Activated T-cell treated with anti-CD3 and anti-CD28 coated beads, Interleukin-2, amount 50 U/mL, for 48 hours (primary cell): ENCODE data around the gene RHOU.
A peak's percentile ranks its signal among the peaks of the same experiment; 100 is the strongest.
"Not testable (repeated sequence)": the region's sequence is repeated elsewhere in the genome, so short reads cannot be mapped to it uniquely, and the experiment has no call there.

ENCODE experiments used
- DNase-seq, 2 experiments: peaks; one replicate each; pipeline ENCODE4 v3.0.0-alpha.2; 2020

Gene RHOU

GRCh38 chr1:228734881-228735801, at the start of gene RHOU:
RHOU (plus strand) TSS chr1:228735479; CDS start chr1:228735743, 264 bp downstream.
- DNase-seq, result peak; percentile 72 to 80

- DNase-seq, result no peak
Observed at GRCh38 chr1:228687587-228687986, 47.7 kb upstream of the RHOU start.

GRCh38 chr1:228689255-228689654, 46.0 kb upstream of the RHOU start:
- no peak for DNase-seq

GRCh38 chr1:228691211-228691610, 44.1 kb upstream of the RHOU start:
- no peak for DNase-seq

- DNase-seq, result no peak
Observed at GRCh38 chr1:228691926-228692325, 43.4 kb upstream of the RHOU start.

- DNase-seq, result not testable (repeated sequence)
Observed at GRCh38 chr1:228694447-228694846, 40.8 kb upstream of the RHOU start.

GRCh38 chr1:228695015-228695955, 40.0 kb upstream of the RHOU start:
- DNase-seq, result peak in 1 of 2 experiments; percentile 24

- DNase-seq, result no peak
Observed at GRCh38 chr1:228697207-228698016, 37.9 kb upstream of the RHOU start.

- no peak for DNase-seq
Observed at GRCh38 chr1:228698017-228698329, 37.3 kb upstream of the RHOU start.

GRCh38 chr1:228702433-228702832, 32.8 kb upstream of the RHOU start:
- no peak for DNase-seq

GRCh38 chr1:228706305-228706704, 29.0 kb upstream of the RHOU start:
- DNase-seq, result no peak

GRCh38 chr1:228717081-228717480, 18.2 kb upstream of the RHOU start:
- no peak for DNase-seq

- no peak for DNase-seq
Observed at GRCh38 chr1:228721407-228721806, 13.9 kb upstream of the RHOU start.

- DNase-seq, result no peak
Observed at GRCh38 chr1:228723287-228723686, 12.0 kb upstream of the RHOU start.

GRCh38 chr1:228723921-228724320, 11.4 kb upstream of the RHOU start:
- DNase-seq, result no peak

- no peak for DNase-seq
Observed at GRCh38 chr1:228725178-228725577, 10.1 kb upstream of the RHOU start.

GRCh38 chr1:228727681-228728171, 7.6 kb upstream of the RHOU start:
- no peak for DNase-seq

GRCh38 chr1:228732426-228732825, 2.9 kb upstream of the RHOU start:
- no peak for DNase-seq

GRCh38 chr1:228733576-228733975, 1.7 kb upstream of the RHOU start:
- no peak for DNase-seq

GRCh38 chr1:228735871-228736586, 750 bp downstream of the RHOU start:
- DNase-seq, result peak; percentile 33 to 42

- no peak for DNase-seq
Observed at GRCh38 chr1:228736844-228737445, 1.7 kb downstream of the RHOU start.
